ENCODE data around the gene TSPOAP1. TPM values are rescaled to one million over a fixed set of nuclear protein-coding genes. Genes with fewer than 3 reads are reported as not detected.

Gene TSPOAP1
- total RNA-seq, 2 experiments from 2014 or later, result 18.5 to 20.0 TPM

DNA sequence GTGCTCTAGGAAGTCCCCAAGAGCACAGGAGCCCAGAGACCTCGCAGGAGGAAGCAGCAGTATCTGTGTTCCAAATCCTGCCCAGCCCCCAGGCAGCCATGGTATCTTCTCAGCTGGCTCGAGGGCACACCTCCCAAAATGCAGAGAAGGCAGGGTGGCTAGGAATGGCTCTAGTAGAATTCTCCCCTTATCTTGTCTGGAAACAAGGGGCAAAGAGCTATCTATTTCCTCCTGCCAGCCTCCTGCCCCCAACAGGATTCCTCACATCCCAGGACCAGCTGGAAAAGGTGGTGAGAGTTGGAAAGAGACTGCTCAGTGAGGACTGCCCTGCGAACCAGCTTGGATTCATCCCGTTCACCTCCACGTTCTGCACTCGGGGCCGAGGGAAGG is 8.6 kb upstream of the TSPOAP1 start:
- CTCF ChIA-PET, result interaction anchor here (1.1 to 7.2 kb wide), 9 partner anchors 5 to 156 kb away, joined by 3 to 108 read pairs (median 7); partner anchors contain the start of genes SUPT4H1 and TSPOAP1
- Mint-ChIP-seq H3K4me1 (ENCODE audit: low read depth) (peaks cover 8% of the 10 kb centered on the region), H3K4me3 (peak overlapping the region; percentile 92), H3K27ac (peak overlapping the region; percentile 99), H3K9me3 (peaks cover under 1% of the 10 kb centered on the region), H3K27me3 (ENCODE audit: low read depth) (peaks cover 1% of the 10 kb centered on the region), H3K36me3 (ENCODE audit: low read depth) (peaks cover 61% of the 10 kb centered on the region)
- intact Hi-C loops (cut with micrococcal nuclease), result loop anchor here (5.0 to 10.0 kb wide), 7 partner anchors 295 to 1428 kb away; partner anchors contain the start of genes PRR11, SKA2 and TRIM37
- DNase-seq, result peak; percentile 78

DNA sequence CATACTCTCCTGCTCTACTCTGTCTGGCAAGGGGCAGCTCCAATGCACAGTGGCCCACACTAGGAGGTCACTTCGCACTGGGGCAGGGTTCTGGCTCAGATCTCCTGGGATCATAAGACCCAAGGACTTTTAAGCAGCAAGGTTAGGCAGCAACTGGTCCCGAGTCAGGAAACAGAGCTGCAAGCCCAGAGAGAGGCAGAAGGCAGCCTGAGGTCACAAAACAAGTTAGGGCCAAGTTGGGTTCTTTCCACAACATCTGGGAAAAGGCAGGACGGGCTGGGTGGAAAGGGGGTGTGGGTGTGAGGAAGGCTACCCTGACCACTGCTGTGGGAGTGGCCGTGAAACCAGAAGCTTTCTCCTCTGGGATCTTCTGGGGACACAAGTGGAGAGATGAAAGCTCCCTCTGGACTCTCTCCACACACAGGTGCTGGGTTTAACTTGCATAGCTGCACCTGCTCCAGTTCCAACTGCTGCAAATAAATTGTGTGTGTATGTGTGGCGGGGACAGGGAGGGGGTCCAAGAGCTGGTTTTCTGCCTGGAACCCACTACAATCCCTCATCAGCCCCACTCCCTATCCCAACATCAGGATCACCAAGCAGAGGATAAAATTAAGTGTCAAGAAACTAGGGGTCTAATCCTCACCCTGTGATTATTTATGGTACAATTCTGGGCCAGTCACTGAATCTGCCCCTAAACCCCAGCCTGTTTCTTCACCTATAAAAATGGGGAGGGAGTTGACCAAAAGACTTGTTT is 8.0 kb upstream of the TSPOAP1 start:
- H3K27ac Mint-ChIP-seq, result peak overlapping the region; percentile 99
- peak; percentile 52 for DNase-seq
- H3K4me3 Mint-ChIP-seq, result peak overlapping the region; percentile 92
- H3K36me3 Mint-ChIP-seq (ENCODE audit: low read depth), result peaks cover 61% of the 10 kb centered on the region
- peaks cover 7% of the 10 kb centered on the region for H3K27me3 Mint-ChIP-seq (ENCODE audit: low read depth)
- peaks cover 2% of the 10 kb centered on the region for H3K9me3 Mint-ChIP-seq
- intact Hi-C loops (cut with micrococcal nuclease), result loop anchor here (1.0 to 10.0 kb wide), 9 partner anchors 8 to 1428 kb away; partner anchors contain the start of genes PRR11, SKA2, SUPT4H1 and TRIM37
- peaks cover 7% of the 10 kb centered on the region for H3K4me1 Mint-ChIP-seq (ENCODE audit: low read depth)
- CTCF ChIA-PET, result interaction anchor here (1.1 to 7.2 kb wide), 10 partner anchors 5 to 157 kb away, joined by 3 to 108 read pairs (median 6); partner anchors contain the start of genes SUPT4H1 and TSPOAP1

DNA sequence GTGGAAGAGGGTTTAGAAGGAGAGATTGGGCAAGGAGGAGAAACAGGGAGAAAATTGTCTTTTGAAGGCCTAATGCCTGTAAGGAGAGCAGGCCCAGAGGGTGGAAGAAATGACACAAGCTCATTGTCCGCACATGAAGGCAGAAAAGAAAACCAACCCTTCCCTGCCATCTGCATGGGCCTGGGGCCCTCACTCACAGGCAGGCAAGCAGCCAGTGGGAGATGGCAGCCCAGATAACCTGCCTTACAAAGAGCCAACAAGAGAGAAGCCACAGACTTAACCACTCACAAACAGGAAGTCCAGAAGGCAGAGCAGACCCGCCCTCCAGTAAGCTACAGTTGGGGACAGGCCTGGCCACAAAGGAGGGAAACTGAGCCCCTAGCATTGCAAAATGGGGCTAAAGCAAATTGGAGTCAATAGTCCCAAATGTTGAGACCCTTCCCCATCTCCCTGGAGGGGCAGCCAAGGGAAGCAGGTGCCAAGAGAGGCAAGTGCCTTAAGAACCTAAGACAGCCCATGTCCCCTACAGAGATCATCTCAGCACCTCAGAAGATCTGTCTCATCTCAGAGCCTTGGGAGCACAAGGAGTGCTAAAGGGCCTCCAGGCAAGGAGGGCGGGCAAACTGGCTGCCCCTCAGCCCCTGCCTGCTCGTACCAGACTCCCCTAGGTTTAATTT is 7.3 kb upstream of the TSPOAP1 start:
- peaks cover 9% of the 10 kb centered on the region for H3K4me1 Mint-ChIP-seq (ENCODE audit: low read depth)
- DNase-seq, result peak; percentile 89
- peak overlapping the region; percentile 92 for H3K4me3 Mint-ChIP-seq
- peak overlapping the region; percentile 99 for H3K27ac Mint-ChIP-seq
- peaks cover 2% of the 10 kb centered on the region for H3K9me3 Mint-ChIP-seq
- CTCF ChIA-PET, result interaction anchor here (1.3 to 7.2 kb wide), 4 partner anchors 6 to 18 kb away, joined by 3 to 108 read pairs (median 18); no protein-coding TSS in a partner anchor
- intact Hi-C loops (cut with micrococcal nuclease), result loop anchor here (1.0 to 10.0 kb wide), 9 partner anchors 8 to 1429 kb away; partner anchors contain the start of genes PRR11, SKA2, SUPT4H1 and TRIM37
- peaks cover 62% of the 10 kb centered on the region for H3K36me3 Mint-ChIP-seq (ENCODE audit: low read depth)
- H3K27me3 Mint-ChIP-seq (ENCODE audit: low read depth), result peaks cover 10% of the 10 kb centered on the region

DNA sequence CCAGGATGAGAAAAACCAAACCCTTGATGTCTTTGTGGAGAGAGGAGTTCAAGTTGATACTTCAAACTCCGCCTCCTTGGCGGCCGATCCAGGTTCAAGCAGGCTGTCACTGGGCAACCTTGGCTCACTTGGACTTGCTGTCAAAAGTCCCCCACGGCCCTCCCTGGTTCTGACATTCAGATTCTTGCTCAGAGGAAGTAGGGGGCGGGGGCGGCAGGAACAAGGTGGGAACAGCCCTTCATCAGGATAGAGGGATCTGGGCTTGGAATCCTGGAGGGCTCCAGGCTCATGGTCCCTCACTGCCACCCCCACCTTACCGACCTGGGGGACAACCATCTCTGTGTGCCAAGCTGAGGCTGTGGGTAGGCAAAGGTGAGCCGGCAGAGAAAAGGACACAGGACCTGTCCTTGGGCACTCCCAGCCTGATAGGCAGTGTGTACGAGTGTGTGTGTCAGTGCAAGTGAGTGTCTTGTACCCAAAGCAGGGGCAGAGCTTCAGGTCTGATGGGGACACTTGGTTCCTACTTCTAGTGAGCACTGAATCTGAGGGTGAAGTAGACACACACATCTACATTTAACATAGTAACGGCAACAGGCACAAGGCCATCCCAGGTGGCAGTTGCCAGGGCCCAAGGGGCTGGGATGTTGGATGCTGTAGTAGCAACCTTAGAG is 6.6 kb upstream of the TSPOAP1 start:
- Mint-ChIP-seq H3K4me3 (peak overlapping the region; percentile 92), H3K4me1 (ENCODE audit: low read depth) (peaks cover 9% of the 10 kb centered on the region), H3K27ac (peak overlapping the region; percentile 99), H3K36me3 (ENCODE audit: low read depth) (peaks cover 62% of the 10 kb centered on the region), H3K27me3 (ENCODE audit: low read depth) (peaks cover 10% of the 10 kb centered on the region), H3K9me3 (peaks cover 2% of the 10 kb centered on the region)
- peak; percentile 79 for DNase-seq
- intact Hi-C loops (cut with micrococcal nuclease), result loop anchor here (5.0 to 10.0 kb wide), 7 partner anchors 297 to 1430 kb away; partner anchors contain the start of genes PRR11, SKA2 and TRIM37
- CTCF ChIA-PET, result interaction anchor here (1.3 to 7.2 kb wide), 4 partner anchors 7 to 17 kb away, joined by 3 to 108 read pairs (median 18); no protein-coding TSS in a partner anchor

DNA sequence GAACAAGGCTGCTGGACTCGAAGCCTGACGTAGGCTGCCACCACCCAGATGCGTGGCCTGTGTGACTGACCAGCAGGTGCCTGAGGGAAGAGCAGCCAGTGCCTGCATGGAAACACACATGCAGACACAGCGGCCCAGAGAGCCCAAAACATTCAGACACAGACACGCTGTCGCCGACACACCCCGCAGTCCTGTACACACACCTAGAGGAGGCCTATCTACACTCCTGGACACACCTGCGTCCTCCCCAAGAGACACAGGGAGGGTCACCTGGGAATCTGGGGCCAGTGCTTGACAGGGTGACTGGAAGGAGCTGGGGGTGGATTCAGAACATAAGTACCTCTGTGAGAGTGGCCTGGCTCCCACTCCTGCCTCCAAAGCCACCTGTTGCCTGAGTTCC is 6.1 kb upstream of the TSPOAP1 start:
- Mint-ChIP-seq H3K4me1 (ENCODE audit: low read depth) (peaks cover 11% of the 10 kb centered on the region), H3K27me3 (ENCODE audit: low read depth) (peaks cover 10% of the 10 kb centered on the region), H3K27ac (peak overlapping the region; percentile 99), H3K4me3 (peak overlapping the region; percentile 92), H3K9me3 (peaks cover 2% of the 10 kb centered on the region), H3K36me3 (ENCODE audit: low read depth) (peaks cover 61% of the 10 kb centered on the region)
- intact Hi-C loops (cut with micrococcal nuclease), result loop anchor here (5.0 to 10.0 kb wide), 7 partner anchors 298 to 1430 kb away; partner anchors contain the start of genes PRR11, SKA2 and TRIM37
- DNase-seq, result no peak
- CTCF ChIA-PET, result interaction anchor here (1.1 to 7.2 kb wide), 3 partner anchors 7 to 13 kb away, joined by 3 to 108 read pairs (median 5); no protein-coding TSS in a partner anchor

DNA sequence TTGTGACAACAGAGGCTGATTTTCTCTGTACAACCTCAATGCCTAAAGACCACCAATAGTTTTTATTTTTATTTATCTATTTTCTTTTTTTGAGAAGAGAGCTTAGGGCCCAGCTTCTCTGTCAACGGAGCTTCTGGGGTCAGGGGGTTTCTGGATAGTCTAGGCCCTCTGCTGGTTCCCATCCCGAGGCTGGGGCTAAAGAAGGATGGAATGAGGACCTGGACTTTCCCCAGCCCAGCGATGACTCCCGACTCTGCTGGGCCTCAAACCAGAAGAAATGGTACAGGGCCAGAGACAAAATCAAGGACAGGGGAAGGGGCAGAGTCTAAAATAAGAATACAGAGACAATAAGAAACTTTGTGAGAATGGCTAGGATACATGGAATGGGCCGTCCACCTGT is 5.7 kb upstream of the TSPOAP1 start:
- Mint-ChIP-seq H3K9me3 (peaks cover 2% of the 10 kb centered on the region), H3K27me3 (ENCODE audit: low read depth) (peaks cover 10% of the 10 kb centered on the region), H3K4me1 (ENCODE audit: low read depth) (peaks cover 14% of the 10 kb centered on the region), H3K36me3 (ENCODE audit: low read depth) (peaks cover 61% of the 10 kb centered on the region), H3K4me3 (peak overlapping the region; percentile 92), H3K27ac (peak overlapping the region; percentile 99)
- DNase-seq, result no peak
- CTCF ChIA-PET, result interaction anchor here (1.1 to 7.2 kb wide), 3 partner anchors 8 to 17 kb away, joined by 3 to 108 read pairs (median 6); no protein-coding TSS in a partner anchor
- intact Hi-C loops (cut with micrococcal nuclease), result loop anchor here (10.0 kb wide), 3 partner anchors 869 to 1431 kb away; no protein-coding TSS in a partner anchor

DNA sequence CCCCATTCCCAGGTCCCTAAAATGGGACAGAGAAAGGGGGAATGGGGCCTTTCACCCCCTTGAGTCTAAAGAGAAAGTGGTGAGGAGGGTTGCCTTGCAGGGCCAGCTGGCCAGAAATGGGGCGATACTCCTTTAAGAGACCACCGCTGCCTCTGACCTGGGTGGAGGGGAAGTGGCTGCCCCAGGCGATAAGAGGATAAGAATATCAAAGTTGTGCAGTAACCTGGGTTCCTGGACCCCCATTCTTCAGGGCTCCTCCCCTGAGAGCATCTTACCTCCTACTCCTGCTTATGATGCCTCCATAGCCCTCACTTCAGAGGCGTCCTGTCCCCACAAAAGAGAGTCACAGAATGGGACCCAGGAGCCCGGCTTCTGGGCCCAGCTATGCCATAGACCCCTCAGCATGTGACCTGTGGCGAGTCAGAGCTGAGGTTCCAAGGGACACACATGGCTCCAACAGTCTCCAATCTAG is 5.2 kb upstream of the TSPOAP1 start:
- Mint-ChIP-seq H3K27ac (peak overlapping the region; percentile 99), H3K27me3 (ENCODE audit: low read depth) (peaks cover 10% of the 10 kb centered on the region), H3K4me3 (peak overlapping the region; percentile 92), H3K36me3 (ENCODE audit: low read depth) (peaks cover 63% of the 10 kb centered on the region), H3K4me1 (ENCODE audit: low read depth) (peaks cover 19% of the 10 kb centered on the region), H3K9me3 (peaks cover 2% of the 10 kb centered on the region)
- CTCF ChIA-PET, result interaction anchor here (1.1 to 7.2 kb wide), 4 partner anchors 8 to 16 kb away, joined by 3 to 108 read pairs (median 5); no protein-coding TSS in a partner anchor
- peak; percentile 42 for DNase-seq
- intact Hi-C loops (cut with micrococcal nuclease), result loop anchor here (2.0 to 10.0 kb wide), 4 partner anchors 327 to 1431 kb away; partner anchors contain the start of gene SRSF1

DNA sequence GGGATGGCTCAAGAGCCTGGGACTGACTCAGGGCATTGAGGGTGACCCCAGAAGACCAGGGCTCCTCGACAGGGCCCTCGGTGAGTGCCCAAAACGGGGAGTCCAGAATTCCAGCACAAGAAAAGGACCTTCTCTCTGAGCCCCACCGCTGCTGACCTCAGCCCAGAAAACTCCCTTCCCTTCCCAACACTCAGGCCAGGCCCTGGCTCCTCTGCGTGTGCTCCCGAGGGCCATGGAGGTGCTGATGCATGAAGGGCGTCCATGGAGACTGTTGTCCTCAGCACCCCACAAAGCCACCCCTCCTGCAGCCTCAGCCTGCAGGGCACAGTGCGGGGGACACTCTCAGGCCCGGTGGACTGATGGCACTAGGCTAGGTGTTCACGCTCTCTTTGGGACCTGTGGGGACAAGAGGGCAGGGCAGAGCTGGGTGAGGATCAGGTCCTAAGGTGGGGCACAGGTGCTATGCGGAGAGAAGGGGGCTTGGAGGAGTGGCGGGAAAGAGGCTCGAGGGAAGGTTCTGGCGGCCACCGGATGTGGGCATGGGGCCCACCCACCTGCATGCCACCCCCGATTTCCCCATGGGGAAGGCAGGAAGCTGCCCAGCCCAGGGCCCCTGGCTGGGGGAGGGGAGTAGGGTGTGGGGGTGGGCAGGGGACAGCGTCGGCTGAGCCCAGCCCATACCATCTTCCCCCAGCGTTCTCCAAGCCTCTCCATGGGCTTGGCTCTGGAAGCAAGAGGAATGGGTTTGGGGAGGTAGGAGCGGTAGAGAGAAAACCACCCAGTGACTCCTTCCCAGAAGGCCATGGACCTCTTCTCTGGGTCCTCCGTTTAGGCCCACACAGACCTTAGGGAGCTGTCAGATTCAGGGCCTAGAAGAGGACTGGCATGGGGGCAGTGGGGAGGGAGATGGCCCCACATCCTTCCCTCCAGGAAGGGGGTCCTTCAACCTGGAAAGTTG is 4.5 kb upstream of the TSPOAP1 start:
- H3K27ac Mint-ChIP-seq, result peak overlapping the region; percentile 99
- DNase-seq, result peak; percentile 81
- intact Hi-C loops (cut with micrococcal nuclease), result loop anchor here (2.0 to 10.0 kb wide), 4 partner anchors 326 to 1432 kb away; partner anchors contain the start of gene SRSF1
- peaks cover 12% of the 10 kb centered on the region for H3K27me3 Mint-ChIP-seq (ENCODE audit: low read depth)
- peaks cover 25% of the 10 kb centered on the region for H3K4me1 Mint-ChIP-seq (ENCODE audit: low read depth)
- CTCF ChIA-PET, result interaction anchor here (1.2 to 7.2 kb wide), 4 partner anchors 9 to 16 kb away, joined by 4 to 108 read pairs (median 6); no protein-coding TSS in a partner anchor
- H3K4me3 Mint-ChIP-seq, result peak overlapping the region; percentile 92
- H3K36me3 Mint-ChIP-seq (ENCODE audit: low read depth), result peaks cover 69% of the 10 kb centered on the region
- peaks cover 2% of the 10 kb centered on the region for H3K9me3 Mint-ChIP-seq

DNA sequence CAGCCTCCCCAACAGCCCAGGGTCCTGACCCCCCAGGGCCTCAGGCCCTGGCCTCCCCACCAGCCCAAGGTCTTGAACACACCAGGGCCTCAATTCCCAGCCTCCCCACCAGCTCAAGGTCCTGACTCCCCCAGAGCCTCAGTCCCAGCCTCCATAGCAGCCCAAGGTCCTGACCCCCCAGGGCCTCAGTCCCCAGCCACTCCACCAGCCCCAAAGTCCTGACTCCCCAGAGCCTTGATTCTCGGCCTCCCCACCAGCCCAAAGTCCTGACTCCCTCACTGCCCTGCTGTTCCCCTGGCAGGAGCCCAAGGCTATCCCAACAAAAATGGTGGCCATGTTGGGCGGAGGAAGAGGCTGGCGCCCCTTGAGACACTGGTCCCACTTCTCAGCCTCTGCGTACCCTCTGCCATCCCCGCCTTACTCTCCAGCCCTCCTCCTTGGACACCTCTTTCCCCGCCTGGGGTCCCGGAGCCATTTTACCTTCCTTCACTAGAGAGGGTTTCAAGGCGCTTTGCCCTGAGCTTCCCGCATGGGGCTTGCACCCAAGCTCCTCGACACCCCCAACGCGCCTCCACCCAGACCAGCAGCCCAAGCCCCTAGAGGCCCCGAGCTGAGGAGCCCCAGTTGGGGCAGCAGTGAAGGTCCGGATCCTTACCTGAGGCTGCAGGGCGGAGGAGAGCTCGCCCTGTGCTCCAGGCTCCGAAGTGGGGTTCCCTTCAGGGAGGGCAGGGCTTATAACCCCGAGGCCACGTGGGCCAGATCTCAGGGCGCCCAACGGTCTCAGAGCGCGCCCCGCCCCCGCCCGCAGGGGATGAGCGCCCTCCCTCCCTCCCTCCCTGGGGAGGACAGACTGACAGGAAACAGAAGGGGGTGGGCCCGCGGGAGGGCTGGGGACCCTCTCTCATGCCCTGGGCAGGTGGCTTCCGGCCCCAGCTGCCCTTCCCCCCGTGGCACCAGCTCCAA is 3.5 kb upstream of the TSPOAP1 start:
- Mint-ChIP-seq H3K36me3 (ENCODE audit: low read depth) (peaks cover 67% of the 10 kb centered on the region), H3K4me3 (peak overlapping the region; percentile 92), H3K4me1 (ENCODE audit: low read depth) (peaks cover 29% of the 10 kb centered on the region), H3K27ac (peak overlapping the region; percentile 99), H3K9me3 (peaks cover 2% of the 10 kb centered on the region), H3K27me3 (ENCODE audit: low read depth) (peaks cover 14% of the 10 kb centered on the region)
- intact Hi-C loops (cut with micrococcal nuclease), result loop anchor here (2.0 to 10.0 kb wide), 4 partner anchors 325 to 1433 kb away; partner anchors contain the start of gene SRSF1
- CTCF ChIA-PET, result interaction anchor here (0.7 to 7.2 kb wide), 4 partner anchors 10 to 15 kb away, joined by 4 to 108 read pairs (median 4); no protein-coding TSS in a partner anchor
- DNase-seq, result peak; percentile 94

All from activated naive CD4-positive, alpha-beta T cell treated with anti-CD3 and anti-CD28 coated beads for 36 hours (primary cell).